Stimulated activated CD8-positive, alpha-beta memory T cell treated with anti-CD3 and anti-CD28 coated beads, Interleukin-7, amount 100 ng/mL, for 4 hours (primary cell): ENCODE results near the gene NUTM2D.
A peak's percentile ranks its signal among the peaks of the same experiment; 100 is the strongest.
"Not testable (repeated sequence)": the region's sequence is repeated elsewhere in the genome, so short reads cannot be mapped to it uniquely, and the experiment has no call there.

Source experiments
- DNase-seq, 2 donors: peaks; one replicate each; pipeline ENCODE4 v3.0.0-alpha.2; 2020; ENCODE audit warnings: low read depth in 2 of 2

Gene NUTM2D, protein sequence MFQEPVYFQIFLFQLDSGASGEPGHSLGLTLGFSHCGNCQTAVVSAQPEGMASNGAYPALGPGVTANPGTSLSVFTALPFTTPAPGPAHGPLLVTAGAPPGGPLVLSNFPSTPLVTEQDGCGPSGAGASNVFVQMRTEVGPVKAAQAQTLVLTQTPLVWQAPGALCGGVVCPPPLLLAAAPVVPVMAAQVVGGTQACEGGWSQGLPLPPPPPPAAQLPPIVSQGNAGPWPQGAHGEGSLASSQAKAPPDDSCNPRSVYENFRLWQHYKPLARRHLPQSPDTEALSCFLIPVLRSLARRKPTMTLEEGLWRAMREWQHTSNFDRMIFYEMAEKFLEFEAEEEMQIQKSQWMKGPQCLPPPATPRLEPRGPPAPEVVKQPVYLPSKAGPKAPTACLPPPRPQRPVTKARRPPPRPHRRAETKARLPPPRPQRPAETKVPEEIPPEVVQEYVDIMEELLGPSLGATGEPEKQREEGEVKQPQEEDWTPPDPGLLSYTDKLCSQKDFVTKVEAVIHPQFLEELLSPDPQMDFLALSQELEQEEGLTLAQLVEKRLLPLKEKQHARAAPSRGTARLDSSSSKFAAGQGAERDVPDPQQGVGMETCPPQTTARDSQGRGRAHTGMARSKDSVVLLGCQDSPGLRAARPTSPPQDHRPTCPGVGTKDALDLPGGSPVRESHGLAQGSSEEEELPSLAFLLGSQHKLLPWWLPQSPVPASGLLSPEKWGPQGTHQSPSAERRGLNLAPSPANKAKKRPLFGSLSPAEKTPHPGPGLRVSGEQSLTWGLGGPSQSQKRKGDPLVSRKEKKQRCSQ

DNA sequence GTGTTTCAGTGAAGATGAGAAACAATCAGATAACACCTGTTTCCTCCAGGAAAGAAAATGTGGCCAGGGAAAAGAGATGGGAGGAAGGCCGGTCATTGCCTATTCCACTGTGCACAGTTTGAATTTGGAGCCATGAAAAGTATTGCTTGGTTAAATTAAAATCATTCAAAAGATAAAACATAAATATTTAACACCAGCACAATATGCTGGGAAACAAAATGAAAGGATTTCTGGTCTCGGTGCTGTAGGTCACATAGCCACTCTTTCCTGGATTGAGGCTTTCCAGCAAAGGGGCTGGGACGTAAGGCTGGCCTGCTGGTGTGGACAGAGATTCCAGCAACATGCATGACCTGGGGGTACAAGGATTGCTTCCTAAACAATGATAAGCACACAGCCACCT, at the start of gene NUTM2D:
Gene NUTM2D, plus strand, starts transcription at position 301 of the 400 bp plus-strand sequence. CDS start 522 bp downstream, outside the sequence.
- DNase-seq, result not testable (repeated sequence)

DNA sequence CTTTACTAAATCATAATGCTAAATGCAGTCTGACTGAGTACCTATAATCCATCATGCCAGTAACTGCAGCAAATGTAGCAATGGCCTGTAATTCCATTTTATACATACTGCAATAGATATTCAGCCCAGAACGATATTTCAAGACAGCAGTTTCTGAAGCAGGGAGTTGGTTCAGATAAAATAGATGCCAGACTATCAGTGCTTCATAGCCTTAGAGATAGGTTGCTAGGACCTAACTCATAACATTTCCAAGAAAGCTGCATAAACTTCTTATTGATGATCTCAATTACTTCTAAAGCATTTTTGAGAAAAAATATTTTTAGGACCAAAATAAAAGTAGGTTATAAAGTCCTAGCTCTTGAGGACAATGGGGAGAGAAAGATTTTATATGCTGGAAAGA, 48.8 kb upstream of the NUTM2D start:
- DNase-seq, result not testable (repeated sequence)

GRCh38 chr10:87309657-87310056, 47.9 kb upstream of the NUTM2D start:
- DNase-seq, result not testable (repeated sequence)

DNA sequence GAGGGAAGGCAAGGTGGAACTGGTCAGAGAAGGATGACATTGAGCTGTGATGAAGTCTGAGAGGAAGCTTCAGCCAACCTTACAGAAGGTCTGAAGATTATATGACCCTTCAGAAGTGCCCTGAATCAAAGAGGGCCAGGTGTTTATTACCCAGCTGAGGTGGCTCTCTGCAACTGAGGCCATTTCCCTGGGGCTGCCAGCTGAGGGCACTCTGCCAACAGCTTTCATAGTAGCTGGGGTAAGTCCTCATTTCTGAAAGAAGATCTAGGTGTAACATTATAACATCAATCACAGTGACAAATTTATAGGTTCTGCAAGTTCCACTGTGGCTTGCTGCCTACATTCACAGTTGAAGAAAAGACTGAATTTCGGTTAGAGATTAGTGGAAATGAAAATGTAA, 46.0 kb upstream of the NUTM2D start:
- DNase-seq, result not testable (repeated sequence)

- DNase-seq, result not testable (repeated sequence)
These were observed 43.7 kb upstream of the NUTM2D start for GRCh38 chr10:87313649-87314359.

GRCh38 chr10:87314360-87314973, 43.1 kb upstream of the NUTM2D start:
- not testable (repeated sequence) for DNase-seq

DNA sequence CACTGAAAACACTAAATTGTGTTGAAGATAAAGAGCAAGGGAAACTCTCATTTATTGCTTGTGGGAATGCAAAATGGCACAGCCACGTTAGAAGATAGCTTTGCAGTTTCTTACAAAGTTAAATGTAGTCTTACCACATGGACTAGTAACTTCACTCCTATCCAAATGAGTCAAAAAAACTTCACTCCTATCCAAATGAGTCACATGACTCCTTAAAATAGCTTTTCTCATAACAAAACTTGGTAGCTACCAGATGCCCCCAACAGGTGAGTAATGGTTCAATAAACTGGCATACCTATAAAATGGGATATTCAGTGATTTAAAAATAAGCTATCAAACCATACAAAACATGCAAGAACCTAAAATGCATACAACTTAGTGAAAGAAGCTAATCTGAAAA, 36.0 kb upstream of the NUTM2D start:
- DNase-seq, result not testable (repeated sequence)

- DNase-seq, result not testable (repeated sequence)
These were observed 33.0 kb upstream of the NUTM2D start for GRCh38 chr10:87324559-87324958.

GRCh38 chr10:87327958-87328357, 29.6 kb upstream of the NUTM2D start:
- not testable (repeated sequence) for DNase-seq

DNA sequence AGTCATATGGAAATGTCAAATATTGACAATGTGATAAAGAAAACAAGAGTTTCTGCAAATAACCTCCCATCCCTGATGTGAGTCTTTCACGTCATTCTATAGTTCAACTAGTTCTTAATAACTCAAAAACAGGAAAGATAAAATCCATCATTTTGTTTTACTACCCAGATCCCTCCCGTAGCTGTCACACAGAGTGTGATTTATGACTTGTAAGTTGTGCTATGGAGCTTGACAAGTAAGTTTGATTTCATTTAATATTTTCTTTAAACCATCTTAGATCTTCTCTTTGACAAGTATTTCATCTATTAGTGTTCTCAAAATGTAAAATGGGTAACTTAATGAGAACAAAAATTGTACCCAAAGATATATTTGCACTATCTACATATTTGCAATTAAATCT, 28.4 kb upstream of the NUTM2D start:
- not testable (repeated sequence) for DNase-seq

DNA sequence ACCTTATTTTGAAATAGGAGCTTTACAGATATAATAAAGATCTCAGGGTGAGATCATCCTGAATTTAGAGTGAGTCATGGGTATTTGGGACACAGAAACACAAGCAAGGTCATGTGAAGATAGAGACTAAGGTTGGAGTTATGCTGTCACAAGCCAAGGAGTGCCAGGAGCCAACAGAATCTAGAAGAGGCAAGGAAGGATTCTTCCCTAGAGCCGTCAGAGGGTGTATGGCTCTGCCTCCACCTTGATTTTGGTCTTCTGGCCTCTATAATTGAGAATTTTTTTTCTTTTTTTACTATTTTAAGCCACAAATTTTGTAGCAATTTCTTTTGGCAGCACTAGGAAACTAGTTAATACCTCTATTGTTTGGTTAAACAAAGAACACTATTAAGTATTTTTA, 24.9 kb upstream of the NUTM2D start:
- DNase-seq, result not testable (repeated sequence)

DNA sequence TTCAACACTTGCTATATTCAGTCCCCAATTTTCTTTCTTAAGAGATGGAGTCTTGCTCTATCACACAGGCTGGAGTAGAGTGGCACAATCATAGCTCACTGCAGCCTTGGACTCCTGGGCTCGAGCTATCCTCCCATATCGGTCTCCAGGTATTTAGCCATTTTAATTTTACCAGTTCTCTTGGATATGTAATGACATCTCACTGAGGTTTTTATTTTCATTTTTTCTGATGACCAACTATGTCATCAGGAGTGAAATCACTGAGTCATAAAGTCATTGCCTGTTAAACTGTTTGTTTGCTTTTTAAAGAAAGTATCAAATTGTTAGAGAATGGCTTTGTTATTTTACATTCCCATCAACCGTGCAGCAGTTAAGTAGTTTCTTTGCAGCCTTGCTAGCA, 17.1 kb upstream of the NUTM2D start:
- DNase-seq, result not testable (repeated sequence)

GRCh38 chr10:87341546-87342142, 15.9 kb upstream of the NUTM2D start:
- DNase-seq, result peak in 1 of 2 donors; percentile 1

GRCh38 chr10:87342249-87342710, 15.3 kb upstream of the NUTM2D start:
- DNase-seq, result peak; percentile 70 to 77

DNA sequence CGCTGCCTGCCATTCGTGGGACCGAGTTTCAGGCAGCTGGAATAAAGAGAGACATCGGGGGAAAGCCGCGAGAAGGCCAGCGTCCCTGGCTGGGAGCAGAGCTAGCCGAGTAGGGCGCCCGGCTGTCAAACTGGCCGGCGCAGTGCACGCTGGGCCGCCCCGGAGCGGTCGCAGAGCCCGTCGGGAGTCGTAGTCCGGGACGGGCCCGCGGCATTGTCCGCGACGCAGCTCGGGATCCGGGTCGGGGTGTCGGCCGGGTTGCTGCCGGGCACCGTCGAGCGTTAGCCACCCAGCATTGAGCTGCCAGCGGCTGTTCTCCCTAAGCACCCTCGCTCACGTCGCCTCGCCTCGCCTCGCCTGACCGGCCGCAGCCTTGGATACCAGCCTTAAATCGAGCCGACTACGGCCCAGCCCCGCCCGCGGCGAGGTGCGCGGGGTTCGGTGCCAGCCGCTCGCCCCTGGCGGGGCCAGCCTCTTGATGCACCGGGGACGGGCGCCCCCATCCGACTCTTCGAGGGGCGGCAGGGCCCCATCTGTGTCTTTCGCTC, 14.8 kb upstream of the NUTM2D start:
- DNase-seq, result peak; percentile 62 to 82

- DNase-seq, result not testable (repeated sequence)
These were observed 11.8 kb upstream of the NUTM2D start for GRCh38 chr10:87345743-87346142.

- DNase-seq, result not testable (repeated sequence)
These were observed 7.4 kb upstream of the NUTM2D start for GRCh38 chr10:87350161-87350560.

GRCh38 chr10:87352825-87353224, 4.7 kb upstream of the NUTM2D start:
- not testable (repeated sequence) for DNase-seq

DNA sequence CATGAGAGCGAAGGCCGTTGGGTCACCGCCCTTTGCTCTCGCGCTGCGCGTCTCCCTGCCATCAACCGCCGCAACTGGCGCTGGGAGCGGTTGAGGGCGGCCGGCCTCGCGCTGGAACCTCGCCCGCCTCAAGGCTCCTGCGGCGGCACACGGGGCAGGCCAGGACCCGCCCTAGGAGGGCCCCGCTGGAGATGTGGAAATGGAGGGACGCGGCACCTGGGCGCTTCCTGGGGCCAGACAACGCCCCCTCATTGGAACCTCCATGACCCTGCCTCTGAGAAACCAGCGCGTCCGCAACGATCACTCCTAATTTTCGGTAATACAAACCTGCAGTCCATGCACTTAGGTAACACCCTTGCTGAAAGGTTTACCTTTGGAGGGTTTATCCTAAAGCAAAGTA, 2.4 kb upstream of the NUTM2D start:
- not testable (repeated sequence) for DNase-seq

GRCh38 chr10:87358159-87358558, 615 bp downstream of the NUTM2D start:
- not testable (repeated sequence) for DNase-seq
